NCI-H82 (cell line): ENCODE data around the gene STK32A.
"Not testable (repeated sequence)": the region's sequence is repeated elsewhere in the genome, so short reads cannot be mapped to it uniquely, and the experiment has no call there.

Experiments used
- DNase-seq: peaks from one replicate; lab custom pipeline; 2025; lab: John Stamatoyannopoulos, UW

The STK32A gene

GRCh38 chr5:147234825-147235635 is at the start of gene STK32A:
TSS of gene STK32A (plus strand) at chr5:147235026. CDS start at chr5:147239635, 4,609 bp downstream.
- DNase-seq = peak; percentile 74

- DNase-seq = no peak
These were observed 47.7 kb upstream of the STK32A start for GRCh38 chr5:147187099-147187540.

GRCh38 chr5:147188200-147189108 is 46.4 kb upstream of the STK32A start:
- DNase-seq = peak; percentile 80

GRCh38 chr5:147189109-147189424 is 45.8 kb upstream of the STK32A start:
- no peak for DNase-seq

- no peak for DNase-seq
These were observed 44.5 kb upstream of the STK32A start for GRCh38 chr5:147190331-147190730.

GRCh38 chr5:147193123-147193522 is 41.7 kb upstream of the STK32A start:
- no peak for DNase-seq

- no peak for DNase-seq
These were observed 34.8 kb upstream of the STK32A start for GRCh38 chr5:147200004-147200403.

- no peak for DNase-seq
These were observed 31.6 kb upstream of the STK32A start for GRCh38 chr5:147203213-147203612.

GRCh38 chr5:147204576-147204975 is 30.2 kb upstream of the STK32A start:
- no peak for DNase-seq

GRCh38 chr5:147208134-147208533 is 26.7 kb upstream of the STK32A start:
- DNase-seq = no peak

GRCh38 chr5:147216552-147217154 is 18.2 kb upstream of the STK32A start:
- no peak for DNase-seq

- no peak for DNase-seq
These were observed 11.5 kb upstream of the STK32A start for GRCh38 chr5:147223343-147223742.

GRCh38 chr5:147223948-147224791 is 10.7 kb upstream of the STK32A start:
- DNase-seq = peak; percentile 73

GRCh38 chr5:147225938-147226337 is 8.9 kb upstream of the STK32A start:
- no peak for DNase-seq

- DNase-seq = no peak
These were observed 8.3 kb upstream of the STK32A start for GRCh38 chr5:147226512-147226911.

GRCh38 chr5:147234239-147234824 is 494 bp upstream of the STK32A start:
- peak; percentile 29 for DNase-seq

GRCh38 chr5:147240266-147240985 is 5.6 kb downstream of the STK32A start:
- no peak for DNase-seq

GRCh38 chr5:147243238-147243637 is 8.4 kb downstream of the STK32A start:
- not testable (repeated sequence) for DNase-seq

- no peak for DNase-seq
These were observed 10.7 kb downstream of the STK32A start for GRCh38 chr5:147245381-147246165.

GRCh38 chr5:147248561-147248960 is 13.7 kb downstream of the STK32A start:
- DNase-seq = no peak
